Endometrial microvascular endothelial cells (primary cell): Measurements from ENCODE around the gene TMEM106C. TPM values are rescaled to one million over a fixed set of nuclear protein-coding genes. Genes with fewer than 3 reads are reported as not detected.
"Not testable (repeated sequence)": the region's sequence is repeated elsewhere in the genome, so short reads cannot be mapped to it uniquely, and the experiment has no call there.

Experiments used
- in situ Hi-C: cut with HindIII; loops from 2 replicates; pipeline ENCODE4 v1.10.0; 2017; ENCODE audit warnings: low sequenced_read_pairs, low pct_unique_long_range_greater_than_20kb; ENCODE audit errors: inconsistent ontology term
- total RNA-seq: library from RNA; depleted of rRNA; stranded (reverse); fragments of >200 nt; gene quantifications from one replicate; pipeline ENCODE4 v1.2.3, GENCODE V29; 2015; ENCODE audit errors: inconsistent ontology term

The TMEM106C gene
- total RNA-seq, 1 donor from 2014 or later, result 115 TPM

DNA sequence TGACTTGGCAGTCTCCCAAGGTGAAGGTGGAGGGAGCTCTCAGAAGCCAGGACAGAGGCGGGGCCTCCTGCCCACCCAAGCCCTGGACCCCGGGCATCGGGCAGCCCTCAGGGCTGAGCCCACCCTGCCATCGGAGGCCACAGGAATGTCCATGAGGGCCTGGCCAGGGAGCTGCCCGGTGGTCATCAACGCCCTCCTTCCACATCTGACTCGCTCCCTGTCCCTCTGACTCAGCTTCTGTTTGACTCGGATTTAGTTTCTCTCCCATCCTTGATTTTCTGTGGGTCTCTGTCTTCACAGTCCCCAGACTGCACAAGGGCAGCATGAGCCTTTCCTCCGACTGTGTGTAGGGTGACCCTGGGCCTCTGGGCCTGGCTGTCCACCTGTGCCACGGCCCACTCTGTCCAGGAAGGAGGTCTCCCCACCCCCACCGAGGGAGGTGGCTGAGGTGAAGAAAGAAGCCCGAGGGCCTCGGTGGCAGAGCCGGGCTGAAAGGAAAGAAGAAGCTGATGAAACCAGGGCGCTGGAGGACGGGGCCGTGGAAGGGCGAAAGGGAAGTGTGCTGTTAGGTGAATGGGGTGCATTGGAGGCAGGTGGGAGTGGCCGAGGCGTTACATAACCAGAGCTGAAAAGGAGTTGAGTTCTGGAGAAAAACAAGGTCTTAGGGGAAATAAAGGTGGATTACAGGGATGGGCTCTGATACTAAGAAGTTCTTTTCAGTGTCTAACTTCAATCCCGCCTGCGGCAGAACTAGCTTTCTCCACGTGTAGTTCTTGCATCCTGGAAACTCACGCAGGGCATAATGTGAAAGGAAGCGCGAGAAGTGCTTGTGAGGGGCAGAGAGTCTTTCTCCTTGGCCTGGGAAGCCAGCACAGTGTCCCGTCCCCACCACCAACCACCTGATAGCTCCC is 16.7 kb upstream of the TMEM106C start:
- in situ Hi-C loops, result no loop called here

DNA sequence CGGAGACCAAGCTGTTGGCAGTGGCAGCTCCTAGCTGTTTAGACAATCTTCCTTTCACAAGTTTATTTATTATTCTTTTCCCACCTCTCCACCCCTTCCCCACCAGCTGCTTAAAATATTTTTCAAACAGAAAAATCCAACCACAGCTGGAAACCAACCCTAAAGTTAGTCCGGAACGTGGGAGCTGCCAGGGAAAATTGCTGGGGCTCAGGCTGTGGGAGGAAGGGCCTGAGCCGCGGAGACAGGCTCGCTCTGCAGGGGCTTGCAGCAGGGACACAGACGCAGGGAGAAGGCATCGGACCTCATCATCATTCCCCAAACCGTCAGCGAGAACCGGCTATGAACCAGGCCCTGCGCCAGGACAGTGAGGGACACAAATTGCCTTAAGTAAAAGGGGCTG is 16.1 kb upstream of the TMEM106C start:
- in situ Hi-C loops, result no loop called here

DNA sequence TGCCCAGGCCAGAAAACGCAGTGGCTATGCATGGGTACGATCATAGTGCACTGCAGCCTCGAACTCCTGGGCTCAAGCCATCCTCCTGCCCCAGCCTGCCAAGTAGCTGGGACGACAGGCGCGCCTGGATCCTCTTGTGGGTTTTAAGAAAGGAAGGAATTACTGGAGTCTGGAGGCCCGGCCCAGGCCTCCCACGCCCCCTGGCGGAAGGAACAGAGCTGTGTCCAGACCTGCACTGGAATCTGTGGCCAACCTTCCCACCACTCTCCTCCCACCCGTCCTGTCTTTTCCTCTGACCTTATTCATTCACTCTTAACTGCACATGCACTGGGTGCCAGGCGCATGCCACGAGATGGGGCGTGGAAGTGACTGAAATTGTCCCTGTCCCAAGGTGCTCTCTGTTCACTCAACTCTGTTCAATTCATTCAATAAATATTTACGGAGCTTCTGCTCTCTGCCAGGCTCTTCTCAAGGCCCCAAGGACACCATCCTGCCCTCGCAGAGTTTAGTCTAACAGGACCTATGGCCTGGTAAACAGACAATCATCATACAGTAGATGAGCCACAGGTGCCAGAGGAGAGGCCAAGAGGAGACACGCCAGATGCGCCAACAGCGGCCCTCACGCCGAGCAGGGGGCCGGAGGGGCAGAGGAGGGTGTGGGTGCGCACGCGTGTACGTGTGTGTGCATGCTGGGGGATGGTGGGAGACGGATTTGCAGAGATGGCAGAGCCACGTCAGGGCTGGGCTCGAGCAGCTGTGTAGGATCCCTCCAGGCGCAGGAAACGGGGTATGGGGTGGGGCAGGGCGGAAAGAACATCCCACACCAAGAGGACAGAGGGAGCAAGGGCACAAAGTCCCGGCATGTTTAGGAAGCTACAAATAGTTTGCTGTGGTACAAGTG is 13.7 kb upstream of the TMEM106C start:
- in situ Hi-C loops, result no loop called here

DNA sequence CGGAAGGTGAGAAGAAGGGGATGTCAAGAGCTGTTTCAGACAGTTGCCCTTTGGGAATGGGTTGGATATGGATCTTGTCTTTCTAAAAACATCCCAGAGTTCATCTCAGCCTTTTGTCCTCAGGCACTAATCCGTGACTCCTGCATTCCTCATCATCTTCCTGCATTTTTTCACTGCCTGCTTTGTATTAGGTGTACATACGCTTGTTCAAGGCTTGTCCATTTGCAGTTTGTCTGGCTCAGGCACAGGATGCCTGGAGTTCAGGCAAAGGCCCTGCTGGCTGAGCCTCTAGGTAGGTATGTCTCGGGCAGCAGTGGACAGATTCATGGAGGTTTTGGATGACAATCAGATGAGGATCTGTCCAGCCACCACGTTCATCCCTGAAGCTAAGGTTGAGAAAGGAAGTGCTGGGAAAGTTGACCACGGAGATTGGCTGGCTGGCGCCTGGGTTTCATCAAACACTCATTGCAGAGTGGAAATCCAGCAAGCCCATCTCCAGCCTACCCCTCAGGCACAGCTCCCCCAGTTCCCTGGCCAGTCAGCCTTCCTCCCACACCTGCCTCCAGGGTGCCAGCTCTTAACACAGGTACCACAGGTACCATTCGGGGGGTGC is 12.4 kb upstream of the TMEM106C start:
- in situ Hi-C loops, result no loop called here

- in situ Hi-C loops, result no loop called here
These were observed 9.3 kb upstream of the TMEM106C start for GRCh38 chr12:47954058-47954457.

- in situ Hi-C loops, result no loop called here
These were observed 8.8 kb upstream of the TMEM106C start for GRCh38 chr12:47954467-47955045.

GRCh38 chr12:47955059-47955458 is 8.3 kb upstream of the TMEM106C start:
- in situ Hi-C loops, result no loop called here

- in situ Hi-C loops, result not testable (repeated sequence)
These were observed 5.7 kb upstream of the TMEM106C start for GRCh38 chr12:47957671-47958070.

DNA sequence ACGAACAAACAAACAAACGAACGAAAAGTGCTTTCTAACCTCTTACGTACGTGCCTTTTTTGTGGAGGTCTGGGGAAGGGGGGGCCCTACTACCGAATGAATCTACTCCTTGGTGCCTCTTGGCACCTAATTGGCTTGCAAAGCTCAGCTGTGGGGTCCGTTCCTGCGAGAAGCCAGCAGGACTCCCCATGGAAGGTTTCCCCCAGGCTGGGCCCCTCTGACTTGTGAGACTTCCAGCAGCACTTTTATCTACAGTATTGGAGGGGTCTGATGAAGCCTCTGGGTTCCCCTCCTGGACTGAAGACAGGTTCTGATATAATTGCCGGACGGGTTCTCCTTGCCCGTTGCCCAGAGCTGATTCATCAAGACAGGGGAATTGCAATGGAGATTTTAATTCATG is 1.2 kb upstream of the TMEM106C start:
- in situ Hi-C loops, result no loop called here

GRCh38 chr12:47964106-47964728 is 821 bp downstream of the TMEM106C start:
- in situ Hi-C loops, result no loop called here

DNA sequence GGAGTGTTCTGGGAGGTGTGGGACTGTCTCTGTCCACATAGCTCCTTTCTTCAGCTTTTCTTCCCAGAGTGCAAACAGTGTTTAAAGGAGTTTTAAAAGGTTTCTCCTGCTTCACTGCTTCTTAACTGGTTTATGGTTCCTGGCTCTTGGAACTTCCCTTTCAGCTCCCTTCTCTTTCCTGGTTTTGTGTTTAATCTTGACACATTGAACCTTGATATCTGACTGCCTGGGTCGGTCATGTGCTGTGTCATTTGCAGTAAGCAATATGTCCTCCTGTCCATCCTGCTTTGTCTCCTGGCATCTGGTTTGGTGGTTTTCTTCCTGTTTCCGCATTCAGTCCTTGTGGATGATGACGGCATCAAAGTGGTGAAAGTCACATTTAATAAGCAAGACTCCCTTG is 2.2 kb downstream of the TMEM106C start:
- in situ Hi-C loops, result no loop called here

GRCh38 chr12:47967461-47968321 is 4.3 kb downstream of the TMEM106C start:
- in situ Hi-C loops, result no loop called here

- in situ Hi-C loops, result no loop called here
These were observed 6.4 kb downstream of the TMEM106C start for GRCh38 chr12:47969845-47970244.

DNA sequence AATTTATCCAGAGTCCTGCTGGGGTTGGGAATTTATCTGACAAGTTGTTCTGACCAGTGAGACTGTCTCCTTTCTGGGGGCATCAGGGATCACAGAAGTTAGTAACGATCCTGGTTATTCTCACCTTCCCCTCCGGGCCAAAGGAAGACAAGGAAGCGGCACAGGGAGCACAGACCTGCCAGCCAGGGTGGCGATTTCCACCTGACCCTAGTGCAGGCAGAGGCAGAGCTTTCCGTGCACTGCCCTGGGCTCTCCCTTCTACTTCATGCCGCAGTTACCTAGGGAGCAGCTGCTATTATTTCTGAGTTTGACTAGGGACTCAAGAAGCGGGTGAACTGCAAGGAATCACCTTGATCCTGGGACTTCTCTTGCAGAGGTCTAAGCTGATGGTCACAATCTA is 7.4 kb downstream of the TMEM106C start:
- in situ Hi-C loops, result no loop called here

DNA sequence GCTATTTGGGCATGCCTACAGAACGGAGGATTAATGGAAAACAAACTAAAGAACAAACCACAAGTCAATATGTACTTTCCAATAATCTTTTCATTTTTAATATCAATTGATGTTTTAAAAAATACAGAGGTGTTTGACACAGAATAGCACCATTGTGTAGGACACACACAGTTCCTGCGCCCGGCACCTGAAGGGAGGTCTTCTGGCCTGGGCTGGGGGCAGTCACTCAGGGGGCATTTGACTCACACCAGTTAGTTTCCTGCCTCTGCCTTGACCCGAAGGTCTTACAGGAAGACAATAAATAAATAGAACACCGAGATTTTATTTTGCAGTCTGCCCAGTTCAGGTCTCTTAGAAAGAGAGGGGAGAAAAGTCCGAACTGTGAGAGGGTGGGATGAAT is 9.5 kb downstream of the TMEM106C start:
- in situ Hi-C loops, result no loop called here

GRCh38 chr12:47973870-47974269 is 10.5 kb downstream of the TMEM106C start:
- in situ Hi-C loops, result no loop called here

- in situ Hi-C loops, result no loop called here
These were observed 11.7 kb downstream of the TMEM106C start for GRCh38 chr12:47975036-47975620.
